ENCODE results near the gene PHOX2A. TPM values are rescaled to one million over a fixed set of nuclear protein-coding genes. Genes with fewer than 3 reads are reported as not detected.
"Not testable (repeated sequence)": the region's sequence is repeated elsewhere in the genome, so short reads cannot be mapped to it uniquely, and the experiment has no call there.

The PHOX2A gene
- total and polyA plus RNA-seq, 2 of the 13 experiments (the other 11 are each of a cell fraction or from before 2014, with no cell fraction given), result not detected

DNA sequence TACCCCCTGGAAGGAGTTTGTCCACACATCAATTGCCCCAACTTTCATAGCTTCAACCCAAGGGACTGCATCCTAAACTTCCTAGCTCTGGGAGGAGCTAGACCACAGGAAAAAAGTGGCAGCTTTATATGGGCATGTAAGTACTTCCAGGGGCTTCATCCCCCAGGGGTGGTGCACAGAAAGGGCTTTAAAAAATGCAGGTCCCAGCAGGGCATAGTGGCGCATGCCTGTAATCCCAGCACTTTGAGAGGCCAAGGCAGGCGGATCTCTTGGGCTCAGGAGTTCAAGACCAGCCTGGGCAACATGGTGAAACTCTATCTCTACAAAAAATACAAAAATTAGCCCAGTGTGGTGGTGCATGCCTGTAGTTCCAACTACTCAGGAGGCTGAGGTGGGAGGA is 37.2 kb downstream of the PHOX2A start:
- intact Hi-C loops (cut with micrococcal nuclease; ENCODE audit: unreplicated experiment); in situ Hi-C loops (cut with HindIII; ENCODE audit: extremely low pct_ligation_motif_present, low pct_unique_long_range_greater_than_20kb); H3K4me1 ChIP-seq (ENCODE audit: insufficient read depth, low read length); H3K27me3 ChIP-seq (ENCODE audit: control insufficient read depth in 1 of 2, insufficient read depth in 2 of 2, low read length in 2 of 2); H3K9me3 ChIP-seq (ENCODE audit: low read length); BruUV-seq (replicated peaks); H3K4me2 ChIP-seq (ENCODE audit: low read depth, low read length); H3K36me3 ChIP-seq (replicated peaks in 1 of 2; ENCODE audit: control insufficient read depth in 1 of 2, insufficient read depth in 2 of 2, low read length in 2 of 2); H3K9ac ChIP-seq (ENCODE audit: insufficient read depth, low read depth, low read length); H4K20me1 ChIP-seq (ENCODE audit: insufficient read depth, low read length); H3K79me2 ChIP-seq (ENCODE audit: insufficient read depth, low read length); H2AFZ ChIP-seq (ENCODE audit: low read length); FAIRE-seq; DNase-seq (ENCODE audit: low spot score); H3K4me3 ChIP-seq (replicated peaks in 1 of 3; ENCODE audit: insufficient read depth in 1 of 3, low read depth in 2 of 3, low read length in 3 of 3); H3K27ac ChIP-seq (ENCODE audit: extremely low read length, insufficient read depth, low read length); CTCF ChIA-PET (ENCODE audit: low intra/inter-chr PET ratio, low total read pairs); ATAC-seq: not testable (repeated sequence)
- POLR2A ChIA-PET, result interaction anchor here (0.9 kb wide), 1 partner anchor 16 kb away, joined by 4 read pairs; no protein-coding TSS in a partner anchor
- 68% methylated on average over 2 of the region's 2 CpGs for WGBS (ENCODE audit: low lambda C conversion rate)

DNA sequence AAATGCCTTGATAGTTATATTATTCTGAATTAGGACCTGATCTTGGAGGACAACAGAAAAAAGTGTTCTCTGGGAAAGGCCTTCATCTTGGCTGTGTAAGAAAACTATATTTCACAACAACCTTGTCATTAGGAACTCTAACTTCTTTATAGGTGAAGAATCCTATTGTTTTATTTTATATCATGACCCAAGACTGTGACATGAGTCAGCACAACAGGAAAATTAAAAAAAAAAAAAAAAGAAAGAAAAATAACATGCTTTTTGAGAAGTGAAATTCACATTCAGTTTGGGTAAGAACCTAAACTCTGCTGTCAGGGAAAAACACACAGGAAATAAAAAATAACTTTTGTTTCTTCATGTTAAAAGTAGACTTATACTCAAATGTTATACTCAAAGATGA is 39.1 kb downstream of the PHOX2A start:
- FAIRE-seq, result no peak

More for the DNA sequence above, 39.1 kb downstream of the PHOX2A start:
- no TSS peak for BruUV-seq (replicated peaks)
- ATAC-seq, result no peak
- Histone ChIP-seq H3K36me3 (replicated peaks in 1 of 2; ENCODE audit: control insufficient read depth in 1 of 2, insufficient read depth in 2 of 2, low read length in 2 of 2) (no peaks in the 10 kb centered on the region), H3K9me3 (ENCODE audit: low read length) (no peaks in the 10 kb centered on the region), H2AFZ (ENCODE audit: low read length) (no peak overlapping the region), H3K27me3 (ENCODE audit: control insufficient read depth in 1 of 2, insufficient read depth in 2 of 2, low read length in 2 of 2) (no peaks in the 10 kb centered on the region; a peak in 1 of 5 replicates), H4K20me1 (ENCODE audit: insufficient read depth, low read length) (no peaks in the 10 kb centered on the region), H3K4me2 (ENCODE audit: low read depth, low read length) (no peak overlapping the region), H3K79me2 (ENCODE audit: insufficient read depth, low read length) (no peaks in the 10 kb centered on the region), H3K4me3 (replicated peaks in 1 of 3; ENCODE audit: insufficient read depth in 1 of 3, low read depth in 2 of 3, low read length in 3 of 3) (no peak overlapping the region), H3K27ac (ENCODE audit: extremely low read length, insufficient read depth, low read length) (no peak overlapping the region), H3K4me1 (ENCODE audit: insufficient read depth, low read length) (no peaks in the 10 kb centered on the region), H3K9ac (ENCODE audit: insufficient read depth, low read depth, low read length) (no peak overlapping the region)
- no peak for DNase-seq (ENCODE audit: low spot score)
- ChIA-PET POLR2A (no interaction called here), CTCF (ENCODE audit: low intra/inter-chr PET ratio, low total read pairs) (no interaction called here)
- TF ChIP-seq FOSL2 (CRISPR knock-in tag; IDR thresholded peaks at IDR 0.05) (no peak), ZNF75D (CRISPR knock-in tag; IDR thresholded peaks at IDR 0.05; ENCODE audit: borderline replicate concordance) (no peak), MIER3 (CRISPR knock-in tag; IDR thresholded peaks at IDR 0.05; ENCODE audit: borderline replicate concordance) (no peak)
- TF ChIP-seq, protein P1, sequence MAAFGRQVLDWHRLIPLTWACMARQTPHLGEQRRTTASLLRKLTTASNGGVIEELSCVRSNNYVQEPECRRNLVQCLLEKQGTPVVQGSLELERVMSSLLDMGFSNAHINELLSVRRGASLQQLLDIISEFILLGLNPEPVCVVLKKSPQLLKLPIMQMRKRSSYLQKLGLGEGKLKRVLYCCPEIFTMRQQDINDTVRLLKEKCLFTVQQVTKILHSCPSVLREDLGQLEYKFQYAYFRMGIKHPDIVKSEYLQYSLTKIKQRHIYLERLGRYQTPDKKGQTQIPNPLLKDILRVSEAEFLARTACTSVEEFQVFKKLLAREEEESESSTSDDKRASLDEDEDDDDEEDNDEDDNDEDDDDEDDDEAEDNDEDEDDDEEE (CRISPR knock-in tag; IDR thresholded peaks at IDR 0.05), result no peak
- in situ Hi-C loops (cut with HindIII; ENCODE audit: extremely low pct_ligation_motif_present, low pct_unique_long_range_greater_than_20kb), result no loop called here
- intact Hi-C loops (cut with micrococcal nuclease; ENCODE audit: unreplicated experiment), result no loop called here
